ENCODE data around the gene NBEA. TPM values are rescaled to one million over a fixed set of nuclear protein-coding genes. Genes with fewer than 3 reads are reported as not detected.

NBEA gene
- total and polyA plus RNA-seq, 2 experiments from 2014 or later = 9.1 to 29.1 TPM

DNA sequence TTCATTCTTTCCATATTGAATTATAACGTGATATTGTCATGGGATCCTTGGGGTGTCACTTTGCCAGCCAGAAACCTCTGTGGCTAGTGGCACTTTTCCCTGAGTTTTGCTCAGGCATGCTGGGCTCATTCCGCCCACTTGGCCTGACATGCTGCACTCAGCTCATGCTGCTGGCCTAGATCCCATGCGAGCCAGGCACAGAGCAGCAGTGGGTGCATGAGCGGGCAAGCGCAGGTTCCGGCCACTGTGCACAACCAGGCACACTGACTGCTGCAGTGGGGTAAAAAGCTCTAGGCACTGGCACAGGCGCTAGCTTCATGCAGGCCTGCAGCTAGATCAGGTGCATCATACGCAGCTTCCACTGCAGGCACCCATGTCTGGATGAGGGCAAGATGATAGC, 313.2 kb downstream of the NBEA start:
- Mint-ChIP-seq H3K27me3 (ENCODE audit: insufficient read depth, low read depth, poor library complexity) (no peaks in the 10 kb centered on the region), H3K27ac (no peak overlapping the region), H3K36me3 (ENCODE audit: low read depth) (peaks cover 46% of the 10 kb centered on the region), H3K4me3 (no peak overlapping the region), H3K4me1 (no peaks in the 10 kb centered on the region), H3K9me3 (peaks cover 16% of the 10 kb centered on the region)
- no peak for ATAC-seq
- H3K36me3 ChIP-seq (ENCODE audit: insufficient read depth) = no peaks in the 10 kb centered on the region
- no peak overlapping the region for H3K4me3 ChIP-seq
- no peak overlapping the region for H3K4me2 ChIP-seq
- no peaks in the 10 kb centered on the region for H4K20me1 ChIP-seq (replicated peaks; ENCODE audit: insufficient read depth)
- H3K79me2 ChIP-seq (replicated peaks; ENCODE audit: insufficient read depth) = no peaks in the 10 kb centered on the region
- H3K4me1 ChIP-seq (ENCODE audit: insufficient read depth) = no peaks in the 10 kb centered on the region
- no peak overlapping the region for H3K27ac ChIP-seq (ENCODE audit: low read depth)
- H3K9me2 ChIP-seq (ENCODE audit: insufficient read depth) = 0 out of 2 replicates have a peak, but pooled peaks cover 4% of the 10 kb centered on the region
- H3K27me3 ChIP-seq (ENCODE audit: insufficient read depth) = no peaks in the 10 kb centered on the region
- H3F3A ChIP-seq (replicated peaks; ENCODE audit: low read depth) = no peaks in the 10 kb centered on the region
- DNase-seq (ENCODE audit: low spot score) = no peak
- no peak overlapping the region for H2AFZ ChIP-seq
- TF ChIP-seq EZH2phosphoT487 (IDR thresholded peaks at IDR 0.05; ENCODE audit: unreplicated experiment) (no peak), CREB1 (CRISPR knock-in tag; IDR thresholded peaks at IDR 0.05; ENCODE audit: low read depth) (no peak), NANOG (IDR thresholded peaks at IDR 0.05; ENCODE audit: borderline replicate concordance) (no peak), EZH2 (IDR thresholded peaks at IDR 0.05; ENCODE audit: low read depth, unreplicated experiment) (no peak), ZNF462 (CRISPR knock-in tag; IDR thresholded peaks at IDR 0.05) (no peak), ZNF114 (CRISPR knock-in tag; IDR thresholded peaks at IDR 0.05) (no peak), POLR2AphosphoS5 (IDR thresholded peaks at IDR 0.05; ENCODE audit: low read depth) (no peak), JUNB (IDR thresholded peaks at IDR 0.05; ENCODE audit: unreplicated experiment) (no peak), ZNF331 (CRISPR knock-in tag; IDR thresholded peaks at IDR 0.05; ENCODE audit: low read depth) (no peak), STAT1 (IDR thresholded peaks at IDR 0.05; ENCODE audit: unreplicated experiment) (no peak)
- TF ChIP-seq, protein P1, sequence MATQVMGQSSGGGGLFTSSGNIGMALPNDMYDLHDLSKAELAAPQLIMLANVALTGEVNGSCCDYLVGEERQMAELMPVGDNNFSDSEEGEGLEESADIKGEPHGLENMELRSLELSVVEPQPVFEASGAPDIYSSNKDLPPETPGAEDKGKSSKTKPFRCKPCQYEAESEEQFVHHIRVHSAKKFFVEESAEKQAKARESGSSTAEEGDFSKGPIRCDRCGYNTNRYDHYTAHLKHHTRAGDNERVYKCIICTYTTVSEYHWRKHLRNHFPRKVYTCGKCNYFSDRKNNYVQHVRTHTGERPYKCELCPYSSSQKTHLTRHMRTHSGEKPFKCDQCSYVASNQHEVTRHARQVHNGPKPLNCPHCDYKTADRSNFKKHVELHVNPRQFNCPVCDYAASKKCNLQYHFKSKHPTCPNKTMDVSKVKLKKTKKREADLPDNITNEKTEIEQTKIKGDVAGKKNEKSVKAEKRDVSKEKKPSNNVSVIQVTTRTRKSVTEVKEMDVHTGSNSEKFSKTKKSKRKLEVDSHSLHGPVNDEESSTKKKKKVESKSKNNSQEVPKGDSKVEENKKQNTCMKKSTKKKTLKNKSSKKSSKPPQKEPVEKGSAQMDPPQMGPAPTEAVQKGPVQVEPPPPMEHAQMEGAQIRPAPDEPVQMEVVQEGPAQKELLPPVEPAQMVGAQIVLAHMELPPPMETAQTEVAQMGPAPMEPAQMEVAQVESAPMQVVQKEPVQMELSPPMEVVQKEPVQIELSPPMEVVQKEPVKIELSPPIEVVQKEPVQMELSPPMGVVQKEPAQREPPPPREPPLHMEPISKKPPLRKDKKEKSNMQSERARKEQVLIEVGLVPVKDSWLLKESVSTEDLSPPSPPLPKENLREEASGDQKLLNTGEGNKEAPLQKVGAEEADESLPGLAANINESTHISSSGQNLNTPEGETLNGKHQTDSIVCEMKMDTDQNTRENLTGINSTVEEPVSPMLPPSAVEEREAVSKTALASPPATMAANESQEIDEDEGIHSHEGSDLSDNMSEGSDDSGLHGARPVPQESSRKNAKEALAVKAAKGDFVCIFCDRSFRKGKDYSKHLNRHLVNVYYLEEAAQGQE (IDR thresholded peaks at IDR 0.05; ENCODE audit: unreplicated experiment) = no peak
- TF ChIP-seq, protein P2, sequence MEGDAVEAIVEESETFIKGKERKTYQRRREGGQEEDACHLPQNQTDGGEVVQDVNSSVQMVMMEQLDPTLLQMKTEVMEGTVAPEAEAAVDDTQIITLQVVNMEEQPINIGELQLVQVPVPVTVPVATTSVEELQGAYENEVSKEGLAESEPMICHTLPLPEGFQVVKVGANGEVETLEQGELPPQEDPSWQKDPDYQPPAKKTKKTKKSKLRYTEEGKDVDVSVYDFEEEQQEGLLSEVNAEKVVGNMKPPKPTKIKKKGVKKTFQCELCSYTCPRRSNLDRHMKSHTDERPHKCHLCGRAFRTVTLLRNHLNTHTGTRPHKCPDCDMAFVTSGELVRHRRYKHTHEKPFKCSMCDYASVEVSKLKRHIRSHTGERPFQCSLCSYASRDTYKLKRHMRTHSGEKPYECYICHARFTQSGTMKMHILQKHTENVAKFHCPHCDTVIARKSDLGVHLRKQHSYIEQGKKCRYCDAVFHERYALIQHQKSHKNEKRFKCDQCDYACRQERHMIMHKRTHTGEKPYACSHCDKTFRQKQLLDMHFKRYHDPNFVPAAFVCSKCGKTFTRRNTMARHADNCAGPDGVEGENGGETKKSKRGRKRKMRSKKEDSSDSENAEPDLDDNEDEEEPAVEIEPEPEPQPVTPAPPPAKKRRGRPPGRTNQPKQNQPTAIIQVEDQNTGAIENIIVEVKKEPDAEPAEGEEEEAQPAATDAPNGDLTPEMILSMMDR (conservative IDR thresholded peaks at IDR 0.05; ENCODE audit: low read depth in 2 of 2) = no peak
- TF ChIP-seq, protein P3, sequence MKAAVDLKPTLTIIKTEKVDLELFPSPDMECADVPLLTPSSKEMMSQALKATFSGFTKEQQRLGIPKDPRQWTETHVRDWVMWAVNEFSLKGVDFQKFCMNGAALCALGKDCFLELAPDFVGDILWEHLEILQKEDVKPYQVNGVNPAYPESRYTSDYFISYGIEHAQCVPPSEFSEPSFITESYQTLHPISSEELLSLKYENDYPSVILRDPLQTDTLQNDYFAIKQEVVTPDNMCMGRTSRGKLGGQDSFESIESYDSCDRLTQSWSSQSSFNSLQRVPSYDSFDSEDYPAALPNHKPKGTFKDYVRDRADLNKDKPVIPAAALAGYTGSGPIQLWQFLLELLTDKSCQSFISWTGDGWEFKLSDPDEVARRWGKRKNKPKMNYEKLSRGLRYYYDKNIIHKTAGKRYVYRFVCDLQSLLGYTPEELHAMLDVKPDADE (IDR thresholded peaks at IDR 0.05) = no peak

Measured in GM23338 (cell line).